PC-3 (cell line): Measurements from ENCODE around the gene ACLY.

Experiments
- EZH2 ChIP-seq: fragments of 300-600 bp; sonication (generic); IDR thresholded peaks from one replicate; pipeline ENCODE4 v1.6.1; 2017; ENCODE audit warnings: antibody characterized with exemption, mild to moderate bottlenecking, low read length; ENCODE audit not compliant: unreplicated experiment
- EZH2phosphoT487 ChIP-seq: fragments of 300-600 bp; sonication (generic); IDR thresholded peaks from 2 replicates; pipeline ENCODE4 v1.6.1; 2018; ENCODE audit warnings: mild to moderate bottlenecking, antibody characterized with exemption, low read length, borderline replicate concordance
- TF ChIP-seq, protein P1 (sequence below): fragments of 300-600 bp; sonication (generic); conservative IDR thresholded peaks from 2 replicates; pipeline ENCODE4 v1.5.1; 2017; ENCODE audit warnings: antibody characterized with exemption, low read depth, mild to moderate bottlenecking, low read length

DNA sequence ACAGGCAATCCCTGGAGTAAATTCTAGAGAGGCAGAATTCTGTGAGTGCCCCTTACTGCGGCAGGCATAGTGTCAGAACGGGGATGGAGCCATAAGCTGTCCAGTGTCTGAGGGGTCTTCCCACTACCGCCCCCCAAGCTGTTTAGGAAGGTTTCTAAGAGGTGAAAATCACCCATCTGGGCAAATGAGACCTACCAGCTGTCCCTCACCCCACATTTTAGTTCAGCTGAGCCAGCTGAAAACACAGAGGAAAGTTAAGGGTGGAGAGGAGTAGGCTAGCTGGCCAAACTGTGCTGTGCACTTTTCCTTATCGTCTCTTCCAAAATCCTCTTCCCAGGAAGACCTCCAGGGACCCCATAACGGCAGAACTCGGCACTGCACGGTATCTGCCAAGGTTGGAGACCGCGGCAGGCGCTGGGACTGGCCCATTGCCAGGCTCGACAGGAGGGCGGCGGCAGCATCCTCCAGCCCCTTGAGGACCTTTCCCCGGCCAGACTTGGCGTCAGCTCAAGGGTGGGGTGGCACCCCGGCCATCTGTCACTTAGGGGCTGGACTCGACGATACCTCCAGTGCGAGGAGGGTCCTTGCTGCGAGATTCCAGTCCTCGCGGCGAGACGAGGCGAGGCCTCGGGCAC is 955 bp downstream of the ACLY start:
- TF ChIP-seq, protein P1, sequence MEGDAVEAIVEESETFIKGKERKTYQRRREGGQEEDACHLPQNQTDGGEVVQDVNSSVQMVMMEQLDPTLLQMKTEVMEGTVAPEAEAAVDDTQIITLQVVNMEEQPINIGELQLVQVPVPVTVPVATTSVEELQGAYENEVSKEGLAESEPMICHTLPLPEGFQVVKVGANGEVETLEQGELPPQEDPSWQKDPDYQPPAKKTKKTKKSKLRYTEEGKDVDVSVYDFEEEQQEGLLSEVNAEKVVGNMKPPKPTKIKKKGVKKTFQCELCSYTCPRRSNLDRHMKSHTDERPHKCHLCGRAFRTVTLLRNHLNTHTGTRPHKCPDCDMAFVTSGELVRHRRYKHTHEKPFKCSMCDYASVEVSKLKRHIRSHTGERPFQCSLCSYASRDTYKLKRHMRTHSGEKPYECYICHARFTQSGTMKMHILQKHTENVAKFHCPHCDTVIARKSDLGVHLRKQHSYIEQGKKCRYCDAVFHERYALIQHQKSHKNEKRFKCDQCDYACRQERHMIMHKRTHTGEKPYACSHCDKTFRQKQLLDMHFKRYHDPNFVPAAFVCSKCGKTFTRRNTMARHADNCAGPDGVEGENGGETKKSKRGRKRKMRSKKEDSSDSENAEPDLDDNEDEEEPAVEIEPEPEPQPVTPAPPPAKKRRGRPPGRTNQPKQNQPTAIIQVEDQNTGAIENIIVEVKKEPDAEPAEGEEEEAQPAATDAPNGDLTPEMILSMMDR = no peak
- TF ChIP-seq EZH2phosphoT487 (no peak), EZH2 (no peak)
